Aorta (tissue), 5 donors: ENCODE data around the gene OR2A5. TPM values are rescaled to one million over a fixed set of nuclear protein-coding genes. Genes with fewer than 3 reads are reported as not detected.

Experiments used
- ATAC-seq: fragments of 200-7000 bp; cut with Tn5 transposase; one replicate; pipeline ENCODE4 v1.9.1; 2022; ENCODE audit warnings: moderate library complexity; ENCODE audit not compliant: low FRiP score
- DNase-seq, 2 donors: peaks; one replicate each; pipeline ENCODE4 v3.0.0-alpha.2; 2020
- H3K27ac ChIP-seq, 2 donors: one replicate each; pipeline ENCODE4 v1.5.1; 2013; ENCODE audit warnings: low read length in 2 of 2, mild to moderate bottlenecking in 2 of 2, moderate library complexity in 2 of 2, control low read depth in 1 of 2, inconsistent platforms in 1 of 2, low read depth in 1 of 2
- H3K27me3 ChIP-seq, 2 donors: one replicate each; pipeline ENCODE4 v1.6.1; 2013; ENCODE audit warnings: control low read depth in 1 of 2, low read length in 1 of 2, mild to moderate bottlenecking in 1 of 2, moderate library complexity in 1 of 2; ENCODE audit not compliant: insufficient read depth in 2 of 2, control insufficient read depth in 1 of 2
- H3K36me3 ChIP-seq, 2 donors: one replicate each; pipeline ENCODE4 v1.6.1; 2013; ENCODE audit warnings: control low read depth in 1 of 2, low read length in 1 of 2, mild to moderate bottlenecking in 1 of 2; ENCODE audit not compliant: insufficient read depth in 2 of 2, control insufficient read depth in 1 of 2
- H3K4me1 ChIP-seq, 2 donors: one replicate each; pipeline ENCODE4 v1.6.1; 2013; ENCODE audit warnings: low read length in 2 of 2, control low read depth in 1 of 2, mild to moderate bottlenecking in 1 of 2, moderate library complexity in 1 of 2; ENCODE audit not compliant: insufficient read depth in 2 of 2, control insufficient read depth in 1 of 2
- H3K4me3 ChIP-seq, 2 donors: one replicate each; pipeline ENCODE4 v1.5.1; 2013; ENCODE audit warnings: low read length in 2 of 2, control low read depth in 1 of 2, mild to moderate bottlenecking in 1 of 2
- H3K9me3 ChIP-seq: one replicate; pipeline ENCODE4 v1.6.1; 2013; ENCODE audit warnings: mild to moderate bottlenecking, low read length; ENCODE audit not compliant: control insufficient read depth
- whole genome bisulfite sequencing, 2 donors: extraction: QIAGEN DNeasy Blood & Tissue Kit; methylation state at CpG; one replicate each; pipeline ENCODE4 v1.1.7; 2013; 5-methylcytosine and 5-hydroxymethylcytosine counted together
- intact Hi-C, 2 donors: fragments of 100-400 bp; cut with DNase I; formaldehyde crosslinking; loops; one replicate each; pipeline versions ENCODE4 v1.14.2 to v1.15.0; 2022
- polyA plus RNA-seq, 2 donors: library from polyadenylated mRNA; stranded (reverse); fragments of 200-250 nt; gene quantifications; one replicate each; pipeline ENCODE4 v1.2.3, GENCODE V29; 2013
- total RNA-seq, 2 donors: library from RNA; stranded (reverse); fragmentation: NEBNext Ultra II Directional; extraction: Animal tissue kit (Norgen Biotek cat#: 25700); gene quantifications; one replicate each; pipeline ENCODE4 v1.2.1, GENCODE V29; 2021
- donor health status: healthy with polysubstance abuse.
- donor health status: Bipolar disorder and iron deficiency.
- donor health status: DM: no; HTN: no; CAD: no.
- donor health status: DM: no; HTN: no; CAD: no.
- donor health status: DM: yes; HTN: yes; CAD: no.

Gene OR2A5
- total and polyA plus RNA-seq, 4 donors = not detected

- WGBS, 2 donors = 90 to 92% methylated on average over 8 of the region's 8 CpGs
- H3K27me3 ChIP-seq = no peaks in the 10 kb centered on the region
- no peaks in the 10 kb centered on the region for H3K36me3 ChIP-seq
- no peak overlapping the region for H3K27ac ChIP-seq
- intact Hi-C loops = no loop called here
- DNase-seq = no peak
- no peak overlapping the region for H3K4me3 ChIP-seq
- ATAC-seq = no peak
- H3K9me3 ChIP-seq = no peaks in the 10 kb centered on the region
- no peaks in the 10 kb centered on the region for H3K4me1 ChIP-seq
Measured at GRCh38 chr7:144074374-144074773, 25.6 kb downstream of the OR2A5 start.

- H3K9me3 ChIP-seq = no peaks in the 10 kb centered on the region
- WGBS, 2 donors = 68 to 83% methylated on average over 2 of the region's 2 CpGs
- no peaks in the 10 kb centered on the region for H3K27me3 ChIP-seq
- intact Hi-C loops = no loop called here
- H3K27ac ChIP-seq = no peak within 1 kb of the TSS
- DNase-seq = no peak
- H3K36me3 ChIP-seq = no peaks in the 10 kb centered on the region
- ATAC-seq = no peak
- no peaks in the 10 kb centered on the region for H3K4me1 ChIP-seq
- H3K4me3 ChIP-seq = no peak within 1 kb of the TSS
Measured at GRCh38 chr7:144085978-144086377, 37.2 kb downstream of the OR2A5 start, which contains the start of gene OR2A12. Gene OR2A12, plus strand, starts transcription at chr7:144086278. Its CDS starts 8,830 bp downstream, at chr7:144095108.

- 62 to 63% methylated on average over 4 of the region's 4 CpGs for WGBS, 2 donors
- intact Hi-C loops = no loop called here
- no peaks in the 10 kb centered on the region for H3K36me3 ChIP-seq
- no peak overlapping the region for H3K27ac ChIP-seq
- no peak overlapping the region for H3K4me3 ChIP-seq
- no peaks in the 10 kb centered on the region for H3K4me1 ChIP-seq
- DNase-seq = no peak
- H3K27me3 ChIP-seq = no peaks in the 10 kb centered on the region
- ATAC-seq = no peak
- no peaks in the 10 kb centered on the region for H3K9me3 ChIP-seq
Measured at GRCh38 chr7:144086730-144087129, 38.0 kb downstream of the OR2A5 start.

GRCh38 chr7:144087230-144087629, 38.5 kb downstream of the OR2A5 start:
- DNase-seq = no peak
- no peak for ATAC-seq
- no peaks in the 10 kb centered on the region for H3K4me1 ChIP-seq
- H3K27ac ChIP-seq = no peak overlapping the region
- no peak overlapping the region for H3K4me3 ChIP-seq
- H3K36me3 ChIP-seq = no peaks in the 10 kb centered on the region
- no peaks in the 10 kb centered on the region for H3K27me3 ChIP-seq
- 5 to 12% methylated on average over 1 of the region's 1 CpG for whole genome bisulfite sequencing, 2 donors
- intact Hi-C loops = no loop called here
- no peaks in the 10 kb centered on the region for H3K9me3 ChIP-seq

- no peak for ATAC-seq
- 88 to 92% methylated on average over 3 of the region's 3 CpGs for WGBS, 2 donors
- H3K27ac ChIP-seq = no peak overlapping the region
- DNase-seq = no peak
- intact Hi-C loops = no loop called here
- H3K36me3 ChIP-seq = no peaks in the 10 kb centered on the region
- H3K27me3 ChIP-seq = no peaks in the 10 kb centered on the region
- no peaks in the 10 kb centered on the region for H3K4me1 ChIP-seq
- no peak overlapping the region for H3K4me3 ChIP-seq
- H3K9me3 ChIP-seq = peaks cover under 1% of the 10 kb centered on the region
Measured at GRCh38 chr7:144090667-144091066, 41.9 kb downstream of the OR2A5 start.

GRCh38 chr7:144098776-144099175, 50.0 kb downstream of the OR2A5 start:
- ATAC-seq (no peak), DNase-seq (no peak)
- H3K27me3 ChIP-seq = no peaks in the 10 kb centered on the region
- H3K36me3 ChIP-seq = no peaks in the 10 kb centered on the region
- H3K9me3 ChIP-seq = peaks cover 2% of the 10 kb centered on the region
- H3K4me3 ChIP-seq = no peak overlapping the region
- no peak overlapping the region for H3K27ac ChIP-seq
- intact Hi-C loops = no loop called here
- no peaks in the 10 kb centered on the region for H3K4me1 ChIP-seq

- Histone ChIP-seq H3K27me3 (no peaks in the 10 kb centered on the region), H3K9me3 (peaks cover 2% of the 10 kb centered on the region), H3K4me3 (no peak overlapping the region), H3K4me1 (no peaks in the 10 kb centered on the region), H3K27ac (no peak overlapping the region), H3K36me3 (no peaks in the 10 kb centered on the region)
- no peak for ATAC-seq
- WGBS, 2 donors = 52 to 61% methylated on average over 3 of the region's 3 CpGs
- intact Hi-C loops = no loop called here
- no peak for DNase-seq
Measured at GRCh38 chr7:144100607-144101006, 51.9 kb downstream of the OR2A5 start.

GRCh38 chr7:144102041-144102440, 53.3 kb downstream of the OR2A5 start:
- ATAC-seq (no peak), DNase-seq (no peak)
- H3K4me1 ChIP-seq = no peaks in the 10 kb centered on the region
- H3K36me3 ChIP-seq = no peaks in the 10 kb centered on the region
- no peaks in the 10 kb centered on the region for H3K27me3 ChIP-seq
- no peak overlapping the region for H3K4me3 ChIP-seq
- intact Hi-C loops = no loop called here
- H3K9me3 ChIP-seq = no peaks in the 10 kb centered on the region
- H3K27ac ChIP-seq = no peak overlapping the region

GRCh38 chr7:144105211-144105610, 56.5 kb downstream of the OR2A5 start:
- Histone ChIP-seq H3K4me1 (no peaks in the 10 kb centered on the region), H3K27me3 (no peaks in the 10 kb centered on the region), H3K4me3 (no peak overlapping the region), H3K9me3 (no peaks in the 10 kb centered on the region), H3K27ac (no peak overlapping the region), H3K36me3 (no peaks in the 10 kb centered on the region)
- ATAC-seq (no peak), DNase-seq (no peak)
- intact Hi-C loops = no loop called here
